Measurements from ENCODE around the gene DDT.
A peak's percentile ranks its signal among the peaks of the same experiment; 100 is the strongest.
"Not testable (repeated sequence)": the region's sequence is repeated elsewhere in the genome, so short reads cannot be mapped to it uniquely, and the experiment has no call there.

DDT gene

DNA sequence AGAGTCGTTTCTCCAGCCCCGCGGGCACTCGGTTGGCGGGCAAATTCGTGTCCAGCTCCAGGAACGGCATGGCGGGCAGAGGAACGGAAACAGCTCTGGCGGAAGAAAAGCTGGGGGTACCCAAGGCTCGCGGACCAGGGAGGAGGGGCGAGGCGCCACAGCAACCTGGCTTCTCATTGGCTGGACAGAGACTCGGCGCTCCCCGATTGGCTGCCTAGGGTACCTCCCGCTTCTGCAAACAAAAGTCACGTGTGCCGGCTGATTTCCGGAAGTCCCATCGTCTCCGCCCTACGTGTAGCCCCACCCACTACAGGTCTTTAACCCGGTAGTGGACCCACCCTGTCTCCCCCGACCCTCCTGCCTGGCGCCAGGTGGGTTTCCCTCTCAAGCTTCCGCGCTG lies at the start of gene DDT:
TSS of gene DDT (minus strand) at position 97 of the 400 bp plus-strand sequence. CDS start at position 70, 27 bp downstream.
- not testable (repeated sequence) for DNase-seq

DNA sequence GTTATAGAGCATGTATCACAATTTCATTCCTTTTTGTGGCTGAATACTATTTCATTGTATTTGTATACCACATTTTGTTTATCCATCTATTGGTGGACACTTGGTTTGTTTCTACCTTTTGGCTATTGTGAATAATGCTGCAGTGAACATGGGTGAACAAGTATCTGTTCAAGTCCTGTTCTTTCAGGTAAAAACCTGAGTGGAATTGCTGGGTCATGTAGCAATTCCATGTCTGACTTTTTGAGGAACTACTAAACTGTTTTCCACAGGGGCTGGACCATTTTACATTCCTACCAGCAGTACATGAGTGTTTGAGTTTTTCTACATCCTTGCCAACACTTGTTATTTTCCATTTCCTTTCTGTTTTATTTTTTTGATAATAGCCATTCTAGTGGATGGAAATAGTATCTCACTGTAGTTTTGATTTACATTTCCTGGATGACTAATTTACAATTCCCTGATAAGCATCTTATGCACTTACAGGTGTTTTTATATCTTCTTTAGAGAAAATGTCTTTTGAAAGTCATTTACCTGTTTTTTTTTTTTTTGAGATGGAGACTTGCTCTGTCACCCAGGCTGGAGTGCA lies 49.1 kb upstream of the DDT start:
- DNase-seq, result no peak

DNA sequence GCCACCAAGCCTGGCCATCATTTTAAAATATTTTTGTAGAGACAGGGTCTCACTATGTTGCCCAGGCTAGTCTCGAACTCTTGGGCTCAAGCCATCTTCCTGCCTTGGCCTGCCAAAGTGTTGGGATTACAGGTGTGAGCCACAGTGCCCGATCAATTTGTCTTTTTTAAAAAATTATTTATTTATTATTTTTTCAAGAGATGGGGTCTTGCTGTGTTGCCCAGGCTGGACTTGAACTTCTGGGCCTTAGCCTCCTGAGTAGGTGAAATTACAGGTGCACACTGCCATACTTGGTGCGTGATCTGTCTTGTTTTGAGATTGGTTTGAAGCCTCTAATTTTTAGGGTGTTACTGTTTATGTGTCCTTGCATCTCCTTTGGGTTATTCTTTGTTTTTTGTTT lies 47.1 kb upstream of the DDT start:
- no peak for DNase-seq

DNA sequence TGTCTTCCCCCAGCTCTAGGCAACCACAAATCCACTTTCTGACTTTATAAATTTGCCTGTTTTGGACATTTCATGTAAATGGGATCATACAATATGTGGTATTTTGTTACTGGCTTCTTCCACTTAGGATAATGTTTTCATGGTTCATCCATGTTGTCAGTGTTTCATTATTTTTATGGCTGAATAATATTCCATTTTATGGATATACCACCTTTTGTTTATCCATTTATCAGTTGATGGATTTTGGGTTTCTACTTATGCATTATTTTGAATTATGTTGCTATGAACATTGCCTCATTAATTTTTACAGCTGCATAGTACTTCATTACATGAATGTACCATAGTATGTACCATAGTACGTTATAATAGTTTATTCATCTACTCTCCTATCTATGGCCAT lies 41.9 kb upstream of the DDT start:
- no peak for DNase-seq

DNA sequence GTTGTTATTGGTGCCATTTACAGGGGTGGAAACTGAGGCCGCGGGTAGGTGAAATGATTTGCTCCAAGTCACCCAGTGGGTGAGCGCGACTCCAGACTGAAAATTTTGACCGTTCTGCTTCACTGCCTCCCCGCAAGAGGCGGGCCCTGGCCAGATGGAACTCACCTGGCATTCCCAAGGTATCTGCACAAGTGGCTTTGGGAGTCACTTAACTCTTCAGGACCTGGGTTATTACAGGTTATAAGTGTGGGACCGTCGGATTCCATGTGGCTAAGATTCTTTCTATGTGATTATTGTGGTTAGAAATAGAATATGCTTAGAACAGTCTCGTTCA lies 37.5 kb upstream of the DDT start:
- no peak for DNase-seq

DNA sequence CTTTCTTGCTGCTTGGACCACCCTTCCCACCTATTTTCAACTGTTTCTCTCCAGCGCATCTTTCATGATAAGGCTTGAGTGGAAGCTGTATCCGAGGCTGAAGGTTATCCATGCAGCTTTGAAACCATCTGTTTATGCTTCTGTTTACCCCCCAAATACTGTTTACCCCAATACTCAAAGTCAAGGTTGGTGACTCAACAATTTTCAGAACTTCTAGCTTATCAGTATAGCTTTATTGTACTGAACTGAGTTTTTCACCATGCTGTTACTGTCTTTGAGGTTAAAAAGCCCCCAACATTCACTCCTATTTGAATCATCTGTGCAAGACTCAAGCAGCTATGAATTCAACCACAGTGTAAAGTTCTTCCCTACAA lies 35.8 kb upstream of the DDT start:
- no peak for DNase-seq

DNA sequence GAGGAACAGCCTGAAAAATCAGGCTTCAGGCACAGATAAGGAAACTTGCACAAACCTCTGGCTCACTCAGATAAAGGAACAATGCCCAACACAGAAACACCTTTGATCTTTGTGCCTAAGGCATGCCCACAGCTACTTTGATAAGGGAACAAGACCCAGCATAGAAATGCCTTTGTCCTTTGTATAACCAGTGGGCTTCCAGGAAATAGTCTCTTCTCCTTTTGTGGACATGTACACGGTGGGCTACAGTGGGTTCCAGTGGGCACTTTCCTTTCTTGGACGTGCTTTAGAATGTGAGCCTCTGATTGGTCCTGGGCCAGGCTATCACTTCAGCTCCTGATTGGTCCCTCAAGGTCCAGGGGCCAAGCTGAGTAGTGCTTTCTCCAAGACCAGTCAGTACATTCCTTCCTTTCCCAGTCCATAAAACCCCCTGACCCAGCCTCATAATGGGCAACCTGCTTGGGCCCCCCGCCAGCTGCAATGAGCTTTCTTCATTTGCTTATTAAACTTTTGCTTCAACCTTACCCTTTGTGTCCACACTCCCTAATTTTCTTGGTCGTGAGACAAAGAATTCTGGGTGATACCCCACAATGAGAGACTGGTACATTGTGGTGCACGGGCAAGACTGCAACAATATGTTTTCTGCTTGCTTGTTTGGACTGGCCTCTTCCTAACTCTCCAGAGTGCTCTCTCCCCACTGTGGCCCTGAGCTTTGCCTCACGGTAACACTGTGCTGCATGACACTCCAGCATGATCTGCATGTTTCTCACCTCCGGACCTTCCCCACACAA lies 35.2 kb upstream of the DDT start:
- no peak for DNase-seq

DNA sequence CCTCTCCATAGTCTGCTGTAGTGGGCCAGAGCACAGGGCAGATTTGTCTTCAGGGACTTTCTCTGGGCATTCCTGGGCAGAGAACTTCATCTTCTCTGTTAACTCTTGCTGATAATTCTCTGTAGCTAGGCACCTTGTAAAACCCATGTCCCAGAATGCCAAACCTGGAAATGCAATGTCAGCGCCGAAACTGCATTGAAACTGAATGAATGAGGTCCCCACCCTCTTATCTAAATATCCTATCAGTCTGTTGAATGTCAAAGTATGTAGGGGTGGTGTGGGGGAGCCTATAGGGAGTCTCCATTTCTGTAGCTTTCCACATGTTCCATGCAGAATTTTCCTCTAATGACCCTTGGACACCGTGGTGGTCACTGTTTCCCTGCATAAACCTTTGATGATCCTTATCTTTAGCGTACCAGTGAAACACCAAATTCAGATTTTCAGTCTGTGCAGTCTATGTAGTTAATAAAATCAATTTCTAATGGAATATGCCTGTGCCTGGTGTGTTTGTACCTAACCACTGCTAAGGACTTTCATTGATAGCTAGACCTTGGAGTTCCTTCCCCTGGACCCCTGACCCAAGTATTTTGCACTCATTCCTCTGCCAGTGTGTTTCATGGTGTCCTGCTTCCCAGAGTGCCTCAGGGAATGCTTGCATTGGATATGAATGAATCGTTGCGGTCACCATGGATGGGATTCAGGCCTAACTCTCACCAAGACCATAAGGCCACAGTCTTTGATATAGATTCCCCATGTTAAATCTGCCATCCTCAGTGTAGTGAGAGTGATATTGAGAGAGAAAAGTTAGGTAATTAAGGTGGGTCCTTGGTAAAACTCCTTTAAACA lies 34.4 kb upstream of the DDT start:
- no peak for DNase-seq

DNA sequence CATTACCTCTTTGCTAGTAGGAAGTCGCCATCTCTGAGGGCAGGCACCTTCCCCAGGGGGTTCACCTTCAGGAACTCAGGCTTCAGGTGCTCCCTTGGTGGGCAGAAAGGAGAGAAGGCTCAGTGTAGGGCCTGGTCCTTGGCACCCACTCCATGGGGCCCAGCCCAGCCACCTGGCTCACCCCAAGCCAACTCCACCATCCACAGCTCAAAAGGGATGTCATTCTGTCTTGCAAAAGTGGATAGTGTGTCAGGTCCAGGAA lies 33.7 kb upstream of the DDT start:
- DNase-seq, result no peak

DNA sequence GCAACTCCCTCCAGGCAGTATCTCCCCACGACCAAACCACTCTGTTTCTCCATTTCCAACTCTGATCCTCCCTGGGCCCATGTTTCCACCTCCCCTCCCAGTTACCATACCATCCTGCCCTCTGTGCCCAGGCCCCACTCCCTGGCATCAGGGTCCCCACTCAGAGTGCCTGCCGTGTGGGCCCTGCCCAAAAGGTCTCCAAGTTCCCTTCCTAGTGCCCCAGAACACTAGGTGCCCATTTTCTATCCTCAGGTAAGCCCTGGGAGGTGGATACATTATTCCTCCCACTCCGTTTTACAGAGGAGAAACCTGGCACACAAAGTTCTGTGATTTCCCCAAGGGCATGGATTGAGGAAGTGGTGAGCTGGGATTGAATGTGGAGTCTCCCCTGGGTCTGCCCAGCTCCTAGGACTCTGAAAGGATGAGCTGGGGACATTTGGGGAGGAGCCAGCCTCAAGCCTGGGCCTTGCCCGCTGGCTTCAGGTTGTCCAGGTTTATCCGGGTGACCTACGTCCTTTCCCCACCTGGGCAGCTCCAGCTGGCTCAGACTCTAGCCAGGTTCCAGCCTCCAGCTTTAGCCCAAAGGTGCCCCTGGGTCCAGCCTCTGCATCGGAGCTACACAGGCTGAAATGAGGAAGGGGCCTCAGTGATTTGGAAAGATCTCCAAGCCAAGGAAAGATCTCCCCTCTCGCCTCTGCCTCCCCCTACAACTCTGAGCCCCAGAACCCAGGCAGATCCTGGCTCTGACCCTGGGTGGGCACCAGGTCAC lies 33.2 kb upstream of the DDT start:
- DNase-seq, result no peak

DNA sequence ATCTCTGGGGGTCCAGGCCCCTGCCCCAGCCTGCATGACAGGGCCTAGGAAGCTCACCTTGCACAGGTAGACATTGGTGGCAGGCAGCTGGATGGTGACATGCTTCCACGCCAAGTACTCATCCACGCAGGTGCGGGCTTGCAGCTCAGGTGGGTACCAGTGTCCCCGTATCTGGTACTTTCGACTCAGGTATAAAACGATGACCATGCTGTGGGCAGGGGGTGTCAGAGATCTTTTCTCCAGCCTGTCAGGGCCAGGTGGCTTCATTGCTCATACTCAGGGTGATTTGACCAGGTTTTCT lies 32.6 kb upstream of the DDT start:
- no peak for DNase-seq

DNA sequence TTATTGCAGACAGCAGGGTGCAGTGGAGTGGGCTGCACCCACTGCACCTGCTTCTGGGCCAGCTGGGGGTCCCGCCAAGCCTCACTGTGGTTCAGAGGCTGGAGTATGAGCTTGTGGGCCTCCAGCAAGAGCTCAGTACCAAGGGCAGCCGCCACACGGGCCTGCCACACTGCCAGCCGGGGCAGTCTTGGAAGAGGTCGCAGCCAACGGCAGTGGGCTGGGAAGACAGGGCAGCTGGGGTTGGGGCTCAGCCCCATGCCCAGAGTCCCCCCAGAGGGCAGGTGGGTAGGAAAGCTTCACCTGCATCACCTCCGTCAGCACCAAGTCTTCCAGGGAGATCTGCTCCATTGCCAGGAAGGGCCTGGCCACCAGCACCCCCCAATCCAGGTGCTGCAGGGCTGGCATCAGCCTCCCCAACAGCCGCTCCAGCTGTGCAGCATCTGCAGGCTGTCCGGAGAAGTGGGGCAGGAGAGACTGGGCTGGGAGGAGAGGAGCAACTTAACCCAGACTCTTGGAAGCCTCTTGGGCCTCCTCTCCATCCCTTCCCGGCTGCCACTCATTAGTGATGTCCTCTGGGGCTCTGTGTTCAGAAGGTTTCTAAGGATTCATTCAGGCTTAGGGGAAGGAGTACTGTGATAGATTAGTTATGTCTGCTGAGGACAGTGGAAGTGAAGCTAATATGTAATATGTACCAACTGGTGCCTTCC lies 32.1 kb upstream of the DDT start:
- DNase-seq, result no peak

DNA sequence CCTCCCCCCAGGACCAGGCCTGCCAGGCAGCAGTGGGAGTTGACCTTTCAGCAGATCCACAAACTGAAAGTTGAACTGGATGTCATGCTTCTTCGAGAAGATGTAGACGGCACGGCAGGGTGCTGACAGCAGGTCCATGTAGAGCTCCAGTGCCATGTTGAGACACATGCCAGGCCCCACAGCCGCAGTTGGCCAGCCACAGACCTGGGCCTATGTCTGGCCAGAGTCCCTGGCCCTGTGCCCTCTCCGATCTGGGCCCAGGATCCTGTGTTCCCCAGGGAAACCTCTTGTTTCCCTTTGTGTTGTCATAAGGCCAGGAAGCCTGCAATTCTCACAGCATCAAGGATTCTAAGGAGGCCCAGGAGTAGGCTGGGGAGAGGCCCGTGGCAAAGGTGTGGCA lies 31.0 kb upstream of the DDT start, which contains the start of gene GSTT4:
TSS of gene GSTT4 (minus strand) at position 253 of the 400 bp plus-strand sequence. CDS start at position 156, 97 bp downstream.
- DNase-seq, result peak; percentile 1

DNA sequence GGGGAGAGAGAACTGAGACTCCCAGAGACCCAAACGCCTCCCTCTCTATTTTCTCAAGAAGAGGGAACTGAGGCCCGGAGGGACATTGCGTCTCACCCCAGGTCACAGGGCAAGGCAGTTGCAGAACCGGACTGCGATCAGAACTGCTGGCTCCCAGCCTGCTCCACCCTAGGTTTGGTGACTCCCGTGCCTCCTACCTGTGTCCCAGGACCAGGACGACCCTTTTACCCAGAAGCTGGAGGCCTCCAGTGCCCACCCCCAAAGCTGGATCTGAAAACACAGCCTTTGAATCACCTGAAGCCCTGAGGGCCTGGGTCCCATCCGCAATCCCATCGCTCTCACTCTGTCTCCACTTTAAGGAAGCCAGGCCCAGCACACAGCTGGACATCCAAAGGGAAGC lies 29.6 kb upstream of the DDT start:
- DNase-seq, result no peak

DNA sequence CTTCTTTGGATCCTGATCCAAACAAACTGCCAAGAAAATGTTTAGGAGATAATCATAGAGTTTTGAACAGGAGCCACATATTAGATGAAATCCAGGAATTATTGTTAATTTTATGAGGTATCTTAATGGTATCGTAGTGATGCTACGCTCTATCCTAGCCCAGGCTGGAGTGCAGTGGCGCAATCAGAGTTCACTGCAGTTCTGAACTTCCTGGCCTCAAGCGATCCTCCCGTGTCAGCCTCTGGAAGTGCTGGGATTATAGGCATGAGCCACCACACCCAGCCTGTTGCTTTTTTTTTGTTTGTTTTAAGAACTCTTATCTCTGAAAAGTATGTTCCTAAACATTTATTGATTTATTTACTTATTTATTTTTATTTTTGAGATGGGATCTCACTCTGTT lies 28.6 kb upstream of the DDT start:
- no peak for DNase-seq

DNA sequence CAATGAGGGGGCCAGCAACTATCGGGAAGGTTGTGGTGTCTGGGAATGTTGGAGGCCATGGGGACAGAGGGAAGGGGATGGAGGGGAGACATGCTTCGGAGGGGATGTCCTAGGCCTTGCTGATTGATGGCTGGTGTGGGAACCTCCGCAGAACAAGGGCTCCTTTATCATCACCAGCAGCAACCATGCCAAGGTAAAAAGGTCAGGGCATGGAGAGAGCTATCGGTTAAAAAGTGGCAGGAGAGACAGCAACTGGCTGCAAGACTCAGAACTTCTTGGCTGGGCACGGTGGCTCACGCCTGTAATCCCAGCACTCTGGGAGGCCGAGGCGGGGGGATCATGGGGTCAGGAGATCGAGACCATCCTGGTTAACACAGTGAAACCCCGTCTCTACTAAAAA lies 28.0 kb upstream of the DDT start:
- DNase-seq, result no peak

DNA sequence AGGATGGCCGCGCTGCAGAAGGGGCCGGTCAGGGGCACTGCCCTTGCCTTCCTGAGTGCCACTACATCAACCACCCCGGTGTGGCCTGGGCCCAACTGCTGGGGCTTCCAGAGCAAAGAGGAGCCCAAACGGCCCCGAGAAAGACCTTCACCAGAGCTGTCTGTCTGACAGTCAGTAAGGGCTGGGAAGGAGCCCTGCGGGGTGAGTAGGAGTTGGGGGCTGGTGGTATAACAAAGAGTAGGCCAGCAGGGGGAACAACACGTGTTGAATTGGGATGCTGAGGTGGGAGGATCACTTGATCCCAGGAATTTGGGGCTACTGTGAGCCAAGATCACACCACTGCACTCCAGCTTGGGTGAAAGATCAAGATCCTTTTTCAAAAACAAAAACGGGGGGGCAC lies 27.1 kb upstream of the DDT start:
- no peak for DNase-seq

DNA sequence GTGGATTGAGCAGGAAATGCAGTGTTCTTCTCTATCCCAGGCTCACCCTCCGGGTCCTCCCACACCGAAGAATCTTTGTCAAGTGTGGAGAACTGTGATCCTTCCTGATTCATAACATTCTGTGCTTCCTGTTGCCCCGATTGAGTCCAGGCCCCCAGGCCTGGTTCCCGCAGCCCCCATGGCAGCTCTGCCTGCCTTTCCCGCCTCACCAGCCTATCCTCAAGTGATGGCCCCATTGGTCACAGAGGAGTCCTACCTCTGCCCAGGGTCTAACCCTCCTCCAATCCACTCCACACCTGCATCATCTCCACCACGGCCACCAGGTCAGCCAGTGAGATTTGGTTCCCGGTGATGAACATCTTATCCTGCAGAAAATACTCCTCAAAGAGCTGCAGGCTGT lies 25.5 kb upstream of the DDT start:
- DNase-seq, result not testable (repeated sequence)

DNA sequence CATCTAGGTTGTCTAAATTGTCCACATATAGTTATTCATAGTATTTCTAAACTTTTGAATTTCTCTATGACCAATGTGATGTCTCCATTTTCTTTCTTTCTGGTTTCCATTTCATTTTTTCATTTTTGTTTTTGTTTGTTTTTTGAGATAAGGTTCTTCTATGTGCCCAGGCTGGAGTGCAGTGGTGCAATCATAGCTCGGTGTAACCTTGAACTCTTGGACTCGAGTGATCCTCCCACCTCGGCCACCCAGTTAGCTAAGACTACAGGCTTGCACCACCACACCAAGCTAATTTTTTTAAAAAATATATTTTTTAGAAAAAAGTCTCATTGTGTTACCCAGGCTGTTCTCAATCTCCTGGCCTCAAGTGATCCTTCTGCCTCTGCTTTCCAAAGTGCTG lies 22.9 kb upstream of the DDT start:
- DNase-seq, result no peak

DNA sequence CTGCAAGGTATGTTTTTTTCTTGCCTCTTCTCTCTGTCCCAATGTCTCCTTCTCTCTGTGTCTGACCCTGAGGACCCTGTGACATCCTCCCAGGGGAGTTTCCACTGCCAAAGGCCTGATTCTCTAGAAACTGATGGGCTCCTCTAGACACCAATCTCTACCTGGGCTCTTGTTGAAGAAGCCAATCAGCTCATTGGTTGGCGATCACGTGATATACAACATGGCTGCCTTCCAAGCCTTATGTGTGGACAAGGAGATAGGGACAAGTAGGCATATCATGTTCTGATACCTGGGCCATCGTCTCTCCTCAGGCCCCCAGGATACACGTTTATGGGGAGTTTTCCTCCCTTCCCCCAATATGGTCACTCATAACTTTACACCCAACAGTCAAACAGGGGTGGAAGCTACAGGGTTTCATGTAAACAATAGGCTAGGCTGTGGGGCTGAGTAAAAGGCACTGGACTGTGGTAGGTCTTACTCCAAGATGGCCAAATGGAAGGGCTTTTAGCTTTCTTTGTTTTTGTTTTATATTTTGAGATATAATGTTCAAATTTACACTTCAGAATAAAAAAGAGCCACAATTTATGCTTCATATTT lies 19.4 kb upstream of the DDT start:
- not testable (repeated sequence) for DNase-seq

DNA sequence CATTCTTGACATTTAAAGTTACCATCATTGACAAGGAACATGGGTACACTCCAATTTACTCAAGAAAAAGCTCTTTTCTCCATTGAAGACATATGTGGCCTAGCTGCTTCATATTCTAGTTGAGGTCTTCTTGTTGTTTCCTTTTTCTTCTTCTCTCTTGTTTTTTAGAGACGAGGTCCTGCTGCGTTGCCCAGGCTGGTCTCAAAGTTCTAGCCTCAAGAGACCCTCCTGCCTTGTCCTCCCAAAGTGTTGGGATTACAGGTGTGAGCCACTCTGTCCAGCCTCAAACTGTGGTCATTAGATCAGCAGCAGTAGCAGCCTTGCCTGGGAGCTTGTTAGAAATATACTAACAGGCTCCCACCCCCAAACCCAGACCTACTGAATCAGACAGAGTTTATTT lies 18.8 kb upstream of the DDT start:
- not testable (repeated sequence) for DNase-seq

DNA sequence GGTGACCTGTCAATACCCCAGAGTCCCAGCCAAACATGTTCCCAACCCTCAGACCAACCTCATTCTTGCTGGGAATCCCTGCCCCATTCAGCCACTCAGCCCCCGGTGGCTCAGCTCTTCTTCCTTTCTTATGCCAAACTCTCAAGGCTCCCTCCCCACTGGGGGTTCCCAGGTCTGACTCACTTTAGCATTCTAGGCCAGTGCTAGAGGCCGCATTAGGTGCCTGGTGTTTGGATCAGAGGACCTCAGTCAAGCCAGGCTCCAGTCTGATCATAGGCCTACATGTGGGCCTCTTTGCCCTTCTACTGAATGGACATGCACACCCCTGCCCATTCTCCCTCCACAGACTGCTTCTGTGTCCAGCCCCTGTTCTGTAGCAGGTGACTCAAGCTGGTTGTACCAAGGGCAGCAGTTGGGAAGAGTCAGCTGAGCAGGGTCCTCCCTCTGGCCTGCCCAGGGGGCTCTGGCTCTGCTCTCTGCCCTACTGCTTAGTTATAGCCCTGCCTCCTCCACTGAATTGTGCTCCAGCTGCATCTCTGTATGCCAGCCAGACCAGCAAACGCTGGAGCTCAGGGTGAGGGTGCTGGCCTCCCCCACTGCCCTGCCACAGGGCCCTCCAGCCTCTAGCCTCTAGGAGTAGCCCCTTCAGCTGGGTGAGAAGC lies 15.5 kb upstream of the DDT start:
- not testable (repeated sequence) for DNase-seq
